ENCODE results near the gene DLG3. TPM values are rescaled to one million over a fixed set of nuclear protein-coding genes. Genes with fewer than 3 reads are reported as not detected.
"Not testable (repeated sequence)": the region's sequence is repeated elsewhere in the genome, so short reads cannot be mapped to it uniquely, and the experiment has no call there.

DLG3 gene
- total RNA-seq, 1 donor from 2014 or later = 1.6 TPM

DNA sequence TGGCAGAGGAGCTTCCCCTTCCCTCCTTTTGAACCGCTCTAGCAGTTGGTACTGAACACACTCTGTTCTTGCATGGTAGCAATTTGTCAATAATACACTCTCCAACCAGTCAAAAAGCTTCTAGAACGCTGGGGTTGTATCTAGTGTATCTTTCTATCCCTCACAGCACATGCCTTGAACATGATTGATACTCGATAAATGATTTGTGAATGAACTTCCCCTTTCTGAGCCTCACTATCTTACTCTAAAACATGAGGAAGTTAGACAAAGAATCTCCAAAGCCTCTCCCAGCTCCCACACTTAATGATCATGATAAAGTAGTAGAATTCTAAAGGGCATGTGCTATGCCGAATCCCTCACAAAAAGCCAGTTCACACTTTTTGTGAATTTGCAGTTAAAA lies 64.4 kb downstream of the DLG3 start:
- no peak for ATAC-seq
- no peak for DNase-seq (ENCODE audit: low spot score)

DNA sequence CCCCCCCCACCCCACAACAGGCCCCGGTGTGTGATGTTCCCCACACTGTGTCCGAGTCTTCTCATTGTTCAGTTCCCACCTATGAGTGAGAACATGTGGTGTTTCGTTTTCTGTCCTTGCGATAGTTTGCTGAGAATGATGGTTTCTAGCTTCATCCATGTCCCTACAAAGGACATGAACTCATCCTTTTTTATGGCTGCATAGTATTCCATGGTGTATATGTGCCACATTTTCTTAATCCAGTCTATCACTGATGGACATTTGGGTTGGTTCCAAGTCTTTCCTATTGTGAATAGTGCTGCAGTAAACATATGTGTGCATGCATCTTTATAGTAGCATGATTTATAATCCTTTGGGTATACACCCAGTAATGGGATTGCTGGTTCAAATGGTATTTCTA lies 70.6 kb downstream of the DLG3 start:
- not testable (repeated sequence) for ATAC-seq; DNase-seq (ENCODE audit: low spot score)

DNA sequence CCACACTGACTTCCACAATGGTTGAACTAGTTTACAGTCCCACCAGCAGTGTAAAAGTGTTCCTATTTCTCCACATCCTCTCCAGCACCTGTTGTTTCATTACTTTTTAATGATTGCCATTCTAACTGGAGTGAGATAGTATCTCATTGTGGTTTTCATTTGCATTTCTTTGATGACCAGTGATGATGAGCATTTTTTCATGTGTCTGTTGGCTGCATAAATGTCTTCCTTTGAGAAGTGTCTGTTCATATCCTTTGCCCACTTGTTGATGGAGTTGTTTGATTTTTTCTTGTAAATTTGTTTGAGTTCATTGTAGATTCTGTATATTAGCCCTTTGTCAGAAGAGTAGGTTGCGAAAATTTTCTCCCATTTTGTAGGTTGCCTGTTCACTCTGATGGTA lies 71.1 kb downstream of the DLG3 start:
- ATAC-seq = not testable (repeated sequence)

DNA sequence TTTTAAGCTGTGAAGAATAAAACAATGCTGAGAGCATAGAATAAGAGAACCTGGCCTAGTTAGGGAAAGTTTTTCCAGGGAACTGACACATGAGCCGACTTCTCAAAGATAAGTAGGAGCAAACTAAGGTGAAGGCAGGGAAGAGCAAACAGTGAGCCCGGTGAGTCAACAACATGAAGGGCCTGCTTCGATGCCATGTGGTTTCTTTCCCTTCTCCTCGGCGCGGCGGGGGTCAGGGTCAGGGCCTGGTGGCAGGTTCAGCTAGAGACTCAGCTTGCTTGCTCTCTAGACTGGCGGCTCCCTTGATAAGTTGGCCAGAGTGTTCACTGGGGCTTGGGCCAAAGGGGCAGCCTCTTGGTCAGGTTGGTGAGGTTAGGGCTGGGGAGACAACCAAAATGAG lies 81.1 kb downstream of the DLG3 start:
- DNase-seq (ENCODE audit: low spot score) (no peak), ATAC-seq (no peak)

More for the DNA sequence above, 71.1 kb downstream of the DLG3 start:
- not testable (repeated sequence) for DNase-seq (ENCODE audit: low spot score)

DNA sequence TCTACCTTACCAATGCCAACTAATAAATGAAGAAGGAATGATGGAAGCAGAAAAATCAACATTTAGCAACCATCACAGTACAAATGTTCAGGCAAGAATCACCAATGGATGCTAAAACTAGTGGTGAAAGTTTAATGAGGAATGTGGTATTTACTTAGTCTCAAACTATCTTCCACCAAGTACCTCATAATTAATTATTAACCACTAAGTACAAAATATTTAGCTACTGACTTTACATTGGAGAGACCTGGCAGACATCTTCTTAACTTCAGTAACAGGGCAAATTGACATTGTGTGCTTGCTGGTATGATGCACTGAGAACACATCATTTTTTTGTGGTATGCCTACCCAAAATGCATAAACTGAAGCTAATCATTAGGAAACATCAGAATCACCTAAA lies 82.4 kb downstream of the DLG3 start:
- DNase-seq (ENCODE audit: low spot score) = no peak
- no peak for ATAC-seq

DNA sequence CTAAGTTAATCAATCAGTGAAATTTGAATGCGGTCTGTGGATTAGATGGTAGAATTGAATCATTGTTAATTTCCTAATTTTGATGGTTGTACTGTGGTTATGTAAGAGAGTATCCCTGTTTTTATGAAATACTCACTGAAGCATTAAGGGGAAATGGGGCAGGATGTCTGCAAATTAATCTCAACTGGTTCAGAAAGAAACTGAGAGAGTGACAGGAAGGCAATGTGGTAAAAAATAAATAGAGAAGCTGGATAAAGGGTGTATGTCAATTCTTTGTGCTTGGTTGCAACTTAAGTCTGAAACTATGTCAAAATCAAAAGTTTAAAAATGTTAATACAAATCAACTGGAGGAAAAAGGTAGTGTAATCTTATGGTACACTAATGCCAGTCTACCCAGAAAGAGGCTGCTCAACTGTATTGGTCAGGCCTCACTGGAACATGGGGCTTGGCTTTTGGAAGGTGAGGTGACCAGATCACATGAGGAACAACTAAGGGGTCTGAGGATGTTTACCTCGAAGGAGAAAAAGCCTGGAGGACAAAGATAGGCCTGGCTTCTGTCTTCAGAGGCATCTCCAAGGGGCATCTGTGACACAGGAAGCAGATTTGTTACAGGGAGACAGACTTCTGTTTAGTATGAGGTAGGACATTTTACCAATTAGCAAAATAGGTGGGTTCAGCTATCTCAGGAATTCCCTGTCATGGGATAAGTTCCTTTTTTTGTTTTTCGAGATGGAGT lies 83.1 kb downstream of the DLG3 start:
- DNase-seq (ENCODE audit: low spot score) (no peak), ATAC-seq (no peak)

DNA sequence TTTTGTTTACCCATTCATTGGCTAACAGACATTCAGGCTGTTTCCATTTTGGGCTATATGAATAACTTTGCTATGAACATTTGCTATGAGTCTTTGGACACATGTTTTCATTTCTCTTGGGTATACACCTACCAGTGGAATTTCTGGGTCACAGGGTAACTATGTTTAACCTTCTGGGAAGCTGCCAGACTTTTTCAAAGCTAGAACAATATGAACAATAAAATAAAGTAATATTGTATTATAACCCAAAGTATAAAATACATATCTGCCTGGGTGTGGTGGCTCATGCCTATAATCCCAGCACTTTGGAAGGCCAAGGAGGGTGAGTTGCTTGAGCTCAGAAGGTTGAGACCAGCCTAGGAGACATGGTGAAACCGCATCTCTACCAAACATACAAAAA lies 90.6 kb downstream of the DLG3 start:
- no peak for DNase-seq (ENCODE audit: low spot score)
- no peak for ATAC-seq

DNA sequence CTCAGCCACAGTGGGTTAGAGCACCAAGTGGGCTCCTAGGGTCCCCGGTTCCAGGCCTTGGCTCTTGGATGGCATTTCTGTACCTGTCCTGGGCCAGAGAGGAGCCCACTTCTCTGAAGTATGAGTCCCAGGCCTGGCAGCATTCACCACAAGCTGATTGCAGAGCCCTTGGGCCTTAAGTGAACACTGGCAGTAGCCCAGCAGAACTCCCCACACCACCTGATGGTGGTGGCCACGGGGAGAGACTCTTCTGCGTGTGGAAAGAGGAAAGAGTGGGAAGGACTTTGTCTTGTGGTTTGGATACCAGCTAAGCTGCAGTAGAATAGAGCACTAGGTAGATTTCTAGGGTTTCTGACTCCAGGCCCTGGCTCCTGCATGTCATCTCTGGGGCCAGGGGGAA lies 104.8 kb downstream of the DLG3 start:
- no peak for ATAC-seq
- no peak for DNase-seq (ENCODE audit: low spot score)

DNA sequence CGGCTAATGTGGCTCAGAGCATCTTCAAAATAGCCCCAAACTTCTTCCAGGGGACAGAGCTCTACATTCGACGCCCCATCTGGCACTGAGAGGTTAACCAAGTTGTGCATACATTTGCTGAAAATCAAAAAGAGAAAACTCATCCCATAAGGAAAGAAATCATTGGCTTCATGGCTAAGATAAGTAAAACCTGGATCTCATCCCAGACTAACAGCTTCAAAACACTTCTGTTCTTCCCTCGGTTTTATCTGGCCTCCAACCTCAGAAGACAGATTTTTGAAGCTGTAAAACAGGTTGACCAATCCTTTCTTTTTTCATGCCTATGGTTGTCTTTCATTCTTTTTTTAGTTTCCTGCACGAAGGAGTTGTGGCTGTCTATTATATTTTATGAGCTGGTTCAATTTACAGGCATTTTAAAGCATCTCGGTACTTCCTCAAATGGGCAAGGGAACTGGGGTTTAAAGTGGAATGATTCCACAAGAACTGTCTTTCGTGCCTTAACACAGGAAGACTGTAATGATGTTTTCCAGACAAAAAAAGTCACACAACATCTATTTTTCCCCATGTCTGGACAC lies 107.6 kb downstream of the DLG3 start:
- DNase-seq (ENCODE audit: low spot score) (no peak), ATAC-seq (no peak)

DNA sequence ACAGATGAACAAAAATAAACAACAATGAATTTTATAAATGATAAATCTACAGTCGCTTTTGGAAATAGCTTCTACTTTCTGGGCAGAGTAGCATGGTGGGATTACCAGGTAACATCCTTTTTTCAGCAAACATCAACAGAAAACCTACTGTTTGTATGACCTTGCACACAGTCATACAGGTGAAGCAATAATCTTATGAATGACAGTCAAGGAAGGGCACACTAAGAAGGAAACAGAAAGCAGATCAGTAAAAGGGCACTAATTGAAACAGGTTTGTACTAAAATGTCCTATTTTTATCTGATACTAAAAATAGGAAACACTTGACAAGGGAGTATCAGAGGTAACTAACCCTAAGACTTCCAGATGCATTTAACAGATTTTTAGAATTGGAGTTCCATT lies 108.9 kb downstream of the DLG3 start:
- no peak for ATAC-seq
- no peak for DNase-seq (ENCODE audit: low spot score)

DNA sequence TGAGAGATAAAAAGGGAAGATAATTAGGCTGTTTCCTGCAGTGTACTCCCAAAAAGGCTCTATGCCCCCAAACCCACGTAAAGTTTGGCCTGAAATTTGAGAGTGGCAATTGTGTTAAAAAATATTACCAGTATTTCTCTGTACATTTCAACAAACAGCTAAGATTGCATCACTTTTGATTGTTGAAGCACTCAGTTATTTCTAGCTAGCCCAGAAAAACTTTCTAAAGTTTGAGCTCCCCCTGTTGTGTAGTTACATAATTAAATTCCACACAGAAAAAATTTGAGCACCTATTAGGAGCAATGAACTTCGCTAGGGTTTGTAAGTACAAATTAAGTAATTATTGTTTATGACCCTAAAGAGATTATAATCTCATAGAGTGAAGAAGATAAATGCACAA lies 109.4 kb downstream of the DLG3 start:
- ATAC-seq (peak; percentile 38), DNase-seq (ENCODE audit: low spot score) (no peak)

DNA sequence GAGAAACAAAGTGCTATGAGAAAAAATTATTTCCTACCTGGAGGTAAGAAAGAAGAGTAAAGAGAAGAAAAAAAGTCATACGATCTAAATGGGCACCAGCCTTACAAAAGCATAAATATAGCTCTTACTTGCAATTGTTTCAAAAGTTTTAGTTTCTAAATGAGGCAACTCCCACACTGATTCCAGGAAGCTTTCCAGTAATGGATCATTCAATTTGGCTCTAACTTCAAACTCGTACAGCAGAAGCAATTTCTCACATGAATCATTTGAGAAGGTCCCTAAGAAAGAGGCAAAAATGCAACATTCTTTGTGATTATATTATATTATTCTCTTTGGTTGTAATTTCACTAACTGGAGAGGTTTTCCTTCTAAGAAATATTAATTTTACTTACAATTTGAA lies 109.9 kb downstream of the DLG3 start:
- ATAC-seq = peak; percentile 36

DNA sequence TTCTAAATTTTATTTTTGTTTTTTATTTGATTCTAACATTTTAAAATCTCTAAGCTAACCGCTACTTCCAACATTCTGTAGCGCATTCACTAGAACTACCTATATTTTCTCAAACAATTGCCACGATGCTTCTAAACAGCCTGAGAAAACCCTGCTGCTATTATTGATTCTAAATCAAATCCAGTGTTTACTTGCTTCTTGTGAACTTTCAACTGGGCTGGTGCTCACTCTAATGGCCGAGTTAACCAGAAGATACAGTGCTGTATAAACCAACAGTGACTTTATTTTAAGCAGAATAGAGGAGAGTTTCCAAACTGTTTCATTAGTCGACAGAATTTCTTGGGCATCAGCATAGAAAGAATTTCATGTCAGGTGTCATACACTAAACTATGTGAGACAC lies 110.3 kb downstream of the DLG3 start:
- DNase-seq (ENCODE audit: low spot score) = no peak
- peak; percentile 77 for ATAC-seq

More for the DNA sequence above, 109.9 kb downstream of the DLG3 start:
- DNase-seq (ENCODE audit: low spot score) = no peak

Other genes starting within 250 kb of the DLG3 start
- gene AWAT1, start 210.2 kb upstream of the DLG3 start, total RNA-seq = not detected
- 0.18 TPM for gene P2RY4, start 184.6 kb upstream of the DLG3 start, total RNA-seq
- gene ARR3, start 176.5 kb upstream of the DLG3 start, total RNA-seq = not detected
- not detected for gene RAB41, start 162.7 kb upstream of the DLG3 start, total RNA-seq
- gene PDZD11, start 154.9 kb upstream of the DLG3 start, total RNA-seq = 10.7 TPM
- gene KIF4A, start 154.7 kb upstream of the DLG3 start, total RNA-seq = 0.15 TPM
- not detected for gene GDPD2, start 21.5 kb upstream of the DLG3 start, total RNA-seq